Glutamatergic neuron (in vitro differentiated cells): ENCODE measurements around the gene PHF23. TPM values are rescaled to one million over a fixed set of nuclear protein-coding genes. Genes with fewer than 3 reads are reported as not detected.

Experiments
- DNase-seq: peaks from one replicate; pipeline ENCODE4 v3.0.0; 2022
- H3K27ac Mint-ChIP-seq: one replicate; pipeline ENCODE4 v1.8.0; 2020; ENCODE audit warnings: mild to moderate bottlenecking, mixed read lengths, inconsistent platforms; ENCODE audit not compliant: unreplicated experiment
- H3K27me3 Mint-ChIP-seq: one replicate; pipeline ENCODE4 v1.8.0; 2020; ENCODE audit warnings: mild to moderate bottlenecking, moderate library complexity, mixed read lengths, inconsistent platforms; ENCODE audit not compliant: unreplicated experiment
- H3K36me3 Mint-ChIP-seq: one replicate; pipeline ENCODE4 v1.8.0; 2020; ENCODE audit warnings: mild to moderate bottlenecking, mixed read lengths, inconsistent platforms; ENCODE audit not compliant: unreplicated experiment
- H3K4me1 Mint-ChIP-seq: one replicate; pipeline ENCODE4 v1.8.0; 2020; ENCODE audit warnings: mild to moderate bottlenecking, low read depth, mixed read lengths, inconsistent platforms; ENCODE audit not compliant: unreplicated experiment
- H3K4me3 Mint-ChIP-seq: one replicate; pipeline ENCODE4 v1.8.0; 2020; ENCODE audit warnings: mild to moderate bottlenecking, mixed read lengths, inconsistent platforms; ENCODE audit not compliant: unreplicated experiment
- H3K9me3 Mint-ChIP-seq: one replicate; pipeline ENCODE4 v1.8.0; 2020; ENCODE audit warnings: mild to moderate bottlenecking, moderate library complexity, mixed read lengths, inconsistent platforms; ENCODE audit not compliant: unreplicated experiment
- total RNA-seq: library from RNA; stranded (reverse); fragmentation: NEBNext Ultra II Directional; extraction: Animal tissue kit (Norgen Biotek cat#: 25700); gene quantifications from one replicate; pipeline ENCODE4 v1.2.1, GENCODE V29; 2021; ENCODE audit not compliant: unreplicated experiment
- TF ChIP-seq, protein P1 (sequence below): fragments of 200-600 bp; sonication (generic); IDR thresholded peaks from one replicate; pipeline ENCODE4 v1.5.0; 2021; ENCODE audit not compliant: partially characterized antibody, unreplicated experiment

The PHF23 gene
- total RNA-seq, 1 donor from 2014 or later, result 72.3 TPM

DNA sequence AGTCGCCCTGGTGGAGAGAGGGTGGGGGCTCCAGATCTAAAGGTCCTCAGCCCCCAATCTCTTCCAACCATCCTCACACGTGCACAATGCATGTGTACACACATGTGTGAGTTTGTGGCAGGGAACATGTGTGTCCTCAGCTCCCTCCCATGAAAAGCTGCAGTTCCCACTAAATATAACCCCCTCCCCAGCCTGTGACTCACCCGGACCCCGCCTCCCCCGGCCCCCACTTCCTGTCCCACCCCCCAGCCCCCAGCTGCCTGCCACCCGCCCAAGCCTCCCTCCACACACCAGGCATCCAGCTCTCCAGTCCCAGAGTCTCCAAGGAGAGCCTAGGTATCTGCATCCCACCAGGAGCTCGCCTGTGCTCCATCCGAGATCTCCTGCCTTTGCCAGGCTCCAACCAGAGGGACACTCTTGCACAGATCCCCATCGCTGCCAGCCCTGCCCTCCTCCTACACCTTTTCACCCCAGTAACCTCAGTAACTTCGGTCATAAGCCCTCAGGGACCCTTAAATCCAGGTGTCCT is 23.5 kb downstream of the PHF23 start:
- peaks cover 47% of the 10 kb centered on the region for H3K4me1 Mint-ChIP-seq
- peaks cover 15% of the 10 kb centered on the region for H3K9me3 Mint-ChIP-seq
- TF ChIP-seq, protein P1, sequence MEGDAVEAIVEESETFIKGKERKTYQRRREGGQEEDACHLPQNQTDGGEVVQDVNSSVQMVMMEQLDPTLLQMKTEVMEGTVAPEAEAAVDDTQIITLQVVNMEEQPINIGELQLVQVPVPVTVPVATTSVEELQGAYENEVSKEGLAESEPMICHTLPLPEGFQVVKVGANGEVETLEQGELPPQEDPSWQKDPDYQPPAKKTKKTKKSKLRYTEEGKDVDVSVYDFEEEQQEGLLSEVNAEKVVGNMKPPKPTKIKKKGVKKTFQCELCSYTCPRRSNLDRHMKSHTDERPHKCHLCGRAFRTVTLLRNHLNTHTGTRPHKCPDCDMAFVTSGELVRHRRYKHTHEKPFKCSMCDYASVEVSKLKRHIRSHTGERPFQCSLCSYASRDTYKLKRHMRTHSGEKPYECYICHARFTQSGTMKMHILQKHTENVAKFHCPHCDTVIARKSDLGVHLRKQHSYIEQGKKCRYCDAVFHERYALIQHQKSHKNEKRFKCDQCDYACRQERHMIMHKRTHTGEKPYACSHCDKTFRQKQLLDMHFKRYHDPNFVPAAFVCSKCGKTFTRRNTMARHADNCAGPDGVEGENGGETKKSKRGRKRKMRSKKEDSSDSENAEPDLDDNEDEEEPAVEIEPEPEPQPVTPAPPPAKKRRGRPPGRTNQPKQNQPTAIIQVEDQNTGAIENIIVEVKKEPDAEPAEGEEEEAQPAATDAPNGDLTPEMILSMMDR, result no peak
- H3K27me3 Mint-ChIP-seq, result peaks cover 23% of the 10 kb centered on the region
- peak overlapping the region; percentile 62 for H3K27ac Mint-ChIP-seq
- DNase-seq, result no peak
- no peaks in the 10 kb centered on the region for H3K36me3 Mint-ChIP-seq
- H3K4me3 Mint-ChIP-seq, result peak overlapping the region; percentile 93

DNA sequence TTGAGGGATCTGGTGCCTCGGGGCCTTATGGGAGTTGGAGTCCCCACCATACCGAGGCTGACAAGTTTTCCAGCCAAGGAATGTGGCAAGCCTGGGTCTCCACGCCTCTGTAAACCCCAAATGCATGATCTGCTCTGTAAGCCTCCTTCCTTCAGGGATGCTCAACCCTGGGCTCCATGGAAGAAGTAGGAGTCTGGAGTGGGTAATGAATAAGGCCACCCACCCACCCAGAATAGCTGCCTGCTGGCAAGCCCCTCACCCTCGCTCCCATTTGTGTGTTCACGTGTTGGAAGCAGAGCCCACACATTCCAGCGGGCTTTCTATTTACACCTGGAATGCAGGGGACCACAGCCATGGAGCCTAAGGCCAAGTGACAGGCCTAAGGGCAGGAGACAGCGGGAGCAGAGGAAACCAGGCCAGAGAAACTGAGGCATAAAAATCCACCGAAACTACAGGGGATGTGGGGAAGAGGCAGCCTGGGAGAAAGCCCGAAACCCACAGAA is 24.1 kb downstream of the PHF23 start:
- peaks cover 23% of the 10 kb centered on the region for H3K27me3 Mint-ChIP-seq
- no peak for DNase-seq
- H3K4me1 Mint-ChIP-seq, result peaks cover 47% of the 10 kb centered on the region
- TF ChIP-seq, protein P1, result no peak
- H3K36me3 Mint-ChIP-seq, result no peaks in the 10 kb centered on the region
- peaks cover 10% of the 10 kb centered on the region for H3K9me3 Mint-ChIP-seq
- H3K27ac Mint-ChIP-seq, result peak overlapping the region; percentile 44
- H3K4me3 Mint-ChIP-seq, result peak overlapping the region; percentile 92

DNA sequence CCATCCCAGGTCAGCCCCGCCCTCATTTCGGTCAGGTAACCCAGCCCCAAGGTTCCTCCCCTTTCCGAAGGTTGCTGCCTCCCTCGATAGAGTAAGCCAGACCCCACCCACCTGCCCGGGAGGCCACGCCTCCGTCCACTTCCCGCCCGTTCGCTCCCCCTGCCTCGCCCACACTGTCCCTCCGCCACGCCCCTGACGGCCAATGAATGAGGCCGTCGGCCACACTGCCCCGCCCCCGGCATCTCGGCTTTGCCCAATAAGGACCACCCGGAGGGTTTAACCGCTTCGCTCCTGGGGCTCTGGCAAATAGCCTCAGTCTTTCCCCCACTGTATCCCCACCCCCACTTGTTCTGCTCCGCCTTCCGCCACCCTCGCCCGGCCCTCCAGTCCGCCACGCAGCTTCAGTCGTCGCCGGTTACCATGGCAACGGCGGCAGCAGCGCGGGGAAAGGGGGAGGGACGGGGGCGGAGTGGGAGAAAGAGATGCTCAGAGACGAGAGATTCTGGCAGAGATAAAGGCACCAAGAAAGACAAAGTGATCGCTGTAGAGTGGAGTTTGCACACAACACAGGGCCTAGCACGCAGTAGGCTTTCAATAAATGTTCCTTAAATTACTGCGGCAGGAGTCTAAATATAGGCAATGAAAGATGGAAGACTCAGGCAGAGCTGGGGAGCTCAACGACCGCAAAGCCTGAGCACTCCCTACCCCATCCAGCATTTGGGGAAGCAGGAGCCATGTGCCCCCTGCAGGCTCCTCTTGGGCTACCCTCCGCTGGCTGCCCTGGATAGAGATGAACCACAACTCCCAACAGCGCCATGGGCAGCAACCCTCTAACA is 24.7 kb downstream of the PHF23 start:
- H3K27ac Mint-ChIP-seq, result peak overlapping the region; percentile 98
- no peaks in the 10 kb centered on the region for H3K36me3 Mint-ChIP-seq
- H3K4me3 Mint-ChIP-seq, result peak overlapping the region; percentile 92
- peaks cover 23% of the 10 kb centered on the region for H3K27me3 Mint-ChIP-seq
- DNase-seq, result peak; percentile 100
- peaks cover 10% of the 10 kb centered on the region for H3K9me3 Mint-ChIP-seq
- TF ChIP-seq, protein P1, result peak; percentile 47
- peaks cover 46% of the 10 kb centered on the region for H3K4me1 Mint-ChIP-seq

DNA sequence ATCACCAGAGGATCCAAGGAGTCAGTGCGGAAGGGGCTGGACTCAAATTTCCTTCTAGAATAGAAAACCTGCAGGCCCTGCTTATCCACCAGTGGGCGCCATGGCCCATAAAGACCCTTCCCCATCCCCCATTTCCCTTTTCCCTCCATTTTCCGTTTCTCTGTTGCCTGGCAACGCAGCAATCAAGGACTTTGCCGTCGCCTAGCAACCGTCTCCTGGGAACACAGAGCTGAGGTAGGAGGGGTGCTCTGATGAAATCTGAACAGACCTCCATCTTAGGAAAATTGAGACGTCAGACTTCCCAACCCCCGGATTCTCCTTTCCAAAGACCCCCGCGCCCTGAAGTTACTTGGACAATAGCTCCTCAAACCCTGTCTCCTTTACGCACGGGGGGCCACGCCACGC is 25.4 kb downstream of the PHF23 start:
- TF ChIP-seq, protein P1, result peak; percentile 77
- H3K4me1 Mint-ChIP-seq, result peaks cover 44% of the 10 kb centered on the region

More for the DNA sequence above, 25.4 kb downstream of the PHF23 start:
- Mint-ChIP-seq H3K36me3 (no peaks in the 10 kb centered on the region), H3K4me3 (peak overlapping the region; percentile 92), H3K27me3 (peaks cover 21% of the 10 kb centered on the region), H3K27ac (peak overlapping the region; percentile 98), H3K9me3 (peaks cover 6% of the 10 kb centered on the region)
- peak; percentile 96 for DNase-seq
